ES-I3 (cell line): ENCODE data around the gene LTC4S.
"Not testable (repeated sequence)": the region's sequence is repeated elsewhere in the genome, so short reads cannot be mapped to it uniquely, and the experiment has no call there.

Experiments
- H3K36me3 ChIP-seq: 2 replicates; pipeline ENCODE4 v1.6.1; 2013; ENCODE audit warnings: mild to moderate bottlenecking, low read length, control low read depth, moderate library complexity; ENCODE audit not compliant: insufficient read depth
- H3K4me1 ChIP-seq: 2 replicates; pipeline ENCODE4 v1.6.1; 2013; ENCODE audit warnings: mild to moderate bottlenecking, control low read depth, low read length; ENCODE audit not compliant: insufficient read depth
- H3K9ac ChIP-seq: 2 replicates; pipeline ENCODE4 v1.6.1; 2013; ENCODE audit warnings: low read depth, mild to moderate bottlenecking, low read length, moderate library complexity
- H3K9me3 ChIP-seq: 2 replicates; pipeline ENCODE4 v1.6.1; 2013; ENCODE audit warnings: mild to moderate bottlenecking, low read length, moderate library complexity; ENCODE audit not compliant: control insufficient read depth, insufficient read depth

The LTC4S gene

DNA sequence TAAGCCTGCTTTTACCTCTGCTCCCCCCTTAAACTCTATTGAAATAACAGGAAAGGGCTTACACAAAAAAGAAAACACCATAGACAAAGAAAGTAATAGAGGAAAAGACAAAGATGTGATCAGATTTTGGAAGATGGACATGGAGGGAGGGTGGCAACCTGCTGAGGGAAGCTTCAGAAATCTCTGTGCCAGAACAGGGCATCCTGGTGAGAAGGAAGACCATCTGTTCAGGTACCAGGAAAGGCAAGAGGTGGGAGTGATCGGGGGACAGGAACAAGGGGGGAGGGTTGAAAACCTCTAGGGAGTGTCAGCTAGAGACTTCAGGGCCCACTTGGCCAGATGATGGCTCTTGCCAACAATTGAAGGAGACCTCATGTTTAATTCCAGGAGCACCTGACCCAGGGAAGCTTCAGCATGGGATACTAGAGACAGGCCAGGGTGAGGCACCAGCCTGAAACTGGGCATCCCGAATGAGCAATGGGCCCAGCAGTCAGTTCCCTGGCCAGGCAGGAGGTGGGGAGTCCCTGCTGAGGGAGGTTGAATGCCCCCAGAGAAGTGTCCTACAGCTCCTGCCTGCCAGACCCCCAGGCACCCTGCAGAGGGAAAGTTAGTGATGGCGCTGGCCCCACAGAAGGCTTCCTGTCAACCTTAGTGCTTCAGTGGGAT is 35.1 kb downstream of the LTC4S start:
- Histone ChIP-seq H3K9me3 (no peaks in the 10 kb centered on the region), H3K9ac (no peak overlapping the region), H3K4me1 (peaks cover 8% of the 10 kb centered on the region; the same call in 1 of the 2 replicates), H3K36me3 (peaks cover 68% of the 10 kb centered on the region)

DNA sequence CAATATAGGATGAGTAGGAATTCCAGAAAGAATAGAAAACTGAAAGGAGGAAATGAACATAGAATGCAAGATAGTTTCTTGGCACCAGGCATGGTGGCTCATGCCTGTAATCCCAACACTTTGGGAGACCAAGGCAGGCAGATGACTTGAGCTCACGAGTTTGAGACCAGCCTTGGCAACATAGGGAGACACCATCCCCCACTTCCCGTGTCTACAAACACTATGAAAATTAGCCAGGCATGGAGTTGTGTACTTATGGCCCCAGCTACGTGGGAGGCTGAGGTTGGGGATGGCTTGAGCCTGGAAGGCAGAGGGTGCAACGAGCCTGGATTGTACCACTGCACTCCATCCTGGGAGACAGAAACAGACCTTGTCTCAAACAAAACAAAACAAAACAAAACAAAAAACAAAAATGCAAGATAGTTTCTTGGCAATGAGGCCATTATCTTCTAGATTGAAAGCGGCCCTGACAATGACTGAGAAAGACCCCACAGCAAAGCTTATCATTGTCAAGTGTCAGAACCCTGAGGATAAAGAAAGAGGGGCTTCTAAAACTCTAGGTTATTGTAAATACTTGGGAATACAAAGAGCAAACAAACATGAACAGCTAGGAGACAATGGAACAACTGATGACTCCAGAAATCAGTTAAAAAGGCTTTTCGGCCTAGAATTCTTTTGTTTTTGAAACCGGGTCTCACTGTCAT is 36.1 kb downstream of the LTC4S start:
- Histone ChIP-seq H3K36me3 (peaks cover 60% of the 10 kb centered on the region), H3K9me3 (no peaks in the 10 kb centered on the region), H3K9ac (no peak overlapping the region), H3K4me1 (peaks cover 8% of the 10 kb centered on the region; the same call in 1 of the 2 replicates)

DNA sequence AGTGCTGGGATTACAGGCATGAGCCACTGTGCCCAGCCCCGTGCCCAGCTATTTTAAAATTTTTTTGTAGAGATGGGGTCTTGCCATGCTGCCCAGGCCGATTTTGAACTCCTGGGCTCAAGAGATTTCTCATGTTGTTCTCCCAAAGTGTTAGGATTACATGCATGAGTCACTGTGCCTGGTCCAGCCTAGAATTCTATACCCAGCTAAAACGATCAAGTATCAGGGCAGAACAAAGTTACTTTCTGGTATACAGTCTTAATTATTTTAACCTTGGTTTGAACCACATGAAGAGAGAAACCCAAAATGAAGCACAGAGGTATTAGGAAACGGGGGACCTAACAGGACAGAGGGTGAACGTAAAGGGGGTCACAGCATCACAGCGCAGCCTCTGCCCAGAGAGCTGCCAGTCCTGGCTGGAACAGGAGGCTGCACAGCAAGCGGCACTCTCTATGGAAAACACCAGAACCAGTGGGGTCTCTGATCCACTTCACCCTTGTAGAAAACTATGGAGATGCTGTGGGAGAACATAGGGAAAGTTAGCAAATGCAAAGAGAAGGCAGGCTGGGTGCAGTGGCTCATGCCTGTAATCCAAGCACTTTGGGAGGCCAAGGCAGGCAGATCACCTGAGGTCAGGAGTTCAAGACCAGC is 37.2 kb downstream of the LTC4S start:
- peaks cover 8% of the 10 kb centered on the region; the same call in 1 of the 2 replicates for H3K4me1 ChIP-seq
- peaks cover 51% of the 10 kb centered on the region for H3K36me3 ChIP-seq
- no peaks in the 10 kb centered on the region for H3K9me3 ChIP-seq
- H3K9ac ChIP-seq, result no peak overlapping the region

DNA sequence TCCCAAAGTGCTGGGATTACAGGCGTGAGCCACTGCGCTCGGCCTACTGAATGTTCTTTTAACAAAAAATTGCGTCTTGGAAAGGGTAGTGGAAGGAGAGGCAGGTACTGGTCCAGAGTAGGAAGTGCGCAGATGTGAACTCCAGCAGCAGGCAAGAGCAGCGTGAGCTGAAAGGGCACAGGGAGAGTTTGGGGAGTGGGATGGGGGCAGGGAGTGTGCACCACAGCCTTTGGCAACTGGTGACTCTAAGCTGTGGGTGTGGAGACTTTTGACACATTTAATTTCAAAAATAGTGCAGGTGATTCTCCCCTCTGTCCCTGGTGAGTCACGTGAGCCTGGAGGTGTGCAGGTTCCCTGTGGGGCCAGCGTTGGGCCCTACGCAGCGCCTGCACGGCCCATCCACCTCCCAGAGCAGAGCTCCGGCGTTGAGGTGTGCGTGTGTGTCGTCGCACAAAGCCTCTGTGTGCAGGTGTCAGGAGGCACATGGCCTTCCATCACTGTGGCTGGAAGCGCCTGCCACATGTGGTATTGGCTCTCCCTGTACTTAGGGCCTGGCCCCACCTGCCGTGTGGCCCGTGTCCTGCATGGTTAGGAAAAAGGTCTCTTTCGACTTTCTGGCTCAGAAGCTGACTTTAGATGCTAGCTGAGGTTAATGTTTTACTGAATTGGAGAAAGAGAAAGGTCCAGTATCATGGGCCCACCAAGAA is 38.4 kb downstream of the LTC4S start:
- H3K9ac ChIP-seq, result no peak overlapping the region
- no peaks in the 10 kb centered on the region for H3K9me3 ChIP-seq
- peaks cover 8% of the 10 kb centered on the region; the same call in 1 of the 2 replicates for H3K4me1 ChIP-seq
- H3K36me3 ChIP-seq, result peaks cover 55% of the 10 kb centered on the region

DNA sequence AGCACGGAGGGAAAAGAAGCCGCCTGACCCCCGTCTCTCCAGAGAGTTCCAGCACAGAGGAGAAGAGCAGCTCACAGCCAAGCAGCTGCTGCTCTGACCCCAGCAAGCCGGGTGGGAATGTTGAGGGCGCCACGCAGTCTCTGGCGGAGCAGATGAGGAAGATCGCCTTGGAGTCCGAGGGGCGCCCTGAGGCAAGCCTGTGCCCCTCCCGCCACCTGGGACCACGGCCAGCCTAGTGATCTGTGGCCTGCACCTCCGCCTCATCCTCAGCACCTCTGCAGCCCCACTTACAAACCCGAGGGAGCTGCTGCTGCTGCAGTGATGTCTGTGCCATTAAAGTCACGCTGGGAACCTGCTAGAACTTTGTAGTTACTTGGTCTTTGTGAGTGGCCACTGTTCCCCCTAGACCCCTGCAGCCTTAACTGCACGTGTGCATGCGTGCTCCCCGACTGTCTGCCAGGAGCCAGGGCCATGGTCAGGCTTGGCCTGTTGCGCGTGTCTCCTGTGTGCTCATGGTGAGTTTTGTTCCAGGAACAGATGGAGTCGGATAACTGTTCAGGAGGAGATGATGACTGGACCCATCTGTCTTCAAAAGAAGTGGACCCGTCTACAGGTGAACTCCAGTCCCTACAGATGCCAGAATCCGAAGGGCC is 39.4 kb downstream of the LTC4S start:
- no peaks in the 10 kb centered on the region for H3K9me3 ChIP-seq
- no peak overlapping the region for H3K9ac ChIP-seq
- H3K4me1 ChIP-seq, result peaks cover 8% of the 10 kb centered on the region; the same call in 1 of the 2 replicates
- H3K36me3 ChIP-seq, result peaks cover 52% of the 10 kb centered on the region

DNA sequence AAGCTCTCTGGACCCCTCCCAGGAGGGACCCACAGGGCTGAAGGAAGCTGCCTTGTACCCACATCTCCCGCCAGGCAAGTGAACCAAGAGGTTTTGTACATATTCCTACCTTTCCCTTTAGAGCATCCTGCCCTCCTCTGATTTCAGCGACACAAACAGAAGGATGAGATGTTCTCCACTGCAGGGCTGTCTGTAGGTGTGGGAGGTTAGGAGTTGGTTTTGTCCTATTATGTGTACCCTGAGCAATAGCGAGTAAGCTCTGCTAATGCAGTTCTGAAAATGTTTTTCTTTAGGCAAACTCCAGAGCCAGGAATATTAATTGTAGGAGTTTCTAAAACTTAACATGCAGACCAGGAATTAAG is 39.9 kb downstream of the LTC4S start:
- Histone ChIP-seq H3K9me3 (no peaks in the 10 kb centered on the region), H3K36me3 (peaks cover 49% of the 10 kb centered on the region), H3K9ac (no peak overlapping the region), H3K4me1 (peaks cover 8% of the 10 kb centered on the region; the same call in 1 of the 2 replicates)

DNA sequence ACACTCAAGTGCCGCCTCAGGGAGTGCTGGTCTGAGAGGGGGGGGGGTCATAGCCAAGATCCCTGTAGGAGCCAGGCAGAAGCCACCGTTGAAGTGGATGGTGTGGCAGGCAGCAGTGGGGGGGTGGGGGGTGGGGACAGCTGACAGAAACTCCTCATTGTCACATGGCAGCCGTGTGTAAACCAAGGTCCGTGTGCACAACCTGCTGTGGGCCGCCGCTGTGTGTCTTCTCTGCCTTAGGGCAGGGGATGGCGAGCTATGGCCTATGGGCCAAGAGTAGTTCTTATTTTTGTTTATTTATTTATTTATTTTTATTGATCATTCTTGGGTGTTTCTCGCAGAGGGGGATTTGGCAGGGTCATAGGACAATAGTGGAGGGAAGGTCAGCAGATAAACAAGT is 40.3 kb downstream of the LTC4S start:
- H3K9ac ChIP-seq, result no peak overlapping the region
- H3K9me3 ChIP-seq, result no peaks in the 10 kb centered on the region
- H3K36me3 ChIP-seq, result peaks cover 46% of the 10 kb centered on the region
- H3K4me1 ChIP-seq, result peaks cover 6% of the 10 kb centered on the region; the same call in 1 of the 2 replicates

DNA sequence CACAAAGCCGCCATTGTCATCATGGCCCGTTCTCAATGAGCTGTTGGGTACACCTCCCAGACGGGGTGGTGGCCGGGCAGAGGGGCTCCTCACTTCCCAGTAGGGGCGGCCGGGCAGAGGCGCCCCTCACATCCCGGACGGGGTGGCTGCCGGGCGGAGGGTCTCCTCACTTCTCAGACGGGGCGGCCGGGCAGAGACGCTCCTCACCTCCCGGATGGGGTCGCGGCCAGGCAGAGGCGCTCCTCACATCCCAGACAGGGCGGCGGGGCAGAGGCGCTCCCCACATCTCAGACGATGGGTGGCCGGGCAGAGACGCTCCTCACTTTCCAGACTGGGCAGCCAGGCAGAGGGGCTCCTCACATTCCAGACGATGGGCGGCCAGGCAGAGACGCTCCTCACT is 41.1 kb downstream of the LTC4S start:
- H3K36me3 ChIP-seq, result peaks cover 45% of the 10 kb centered on the region
- not testable (repeated sequence) for H3K9ac ChIP-seq, H3K4me1 ChIP-seq, H3K9me3 ChIP-seq

DNA sequence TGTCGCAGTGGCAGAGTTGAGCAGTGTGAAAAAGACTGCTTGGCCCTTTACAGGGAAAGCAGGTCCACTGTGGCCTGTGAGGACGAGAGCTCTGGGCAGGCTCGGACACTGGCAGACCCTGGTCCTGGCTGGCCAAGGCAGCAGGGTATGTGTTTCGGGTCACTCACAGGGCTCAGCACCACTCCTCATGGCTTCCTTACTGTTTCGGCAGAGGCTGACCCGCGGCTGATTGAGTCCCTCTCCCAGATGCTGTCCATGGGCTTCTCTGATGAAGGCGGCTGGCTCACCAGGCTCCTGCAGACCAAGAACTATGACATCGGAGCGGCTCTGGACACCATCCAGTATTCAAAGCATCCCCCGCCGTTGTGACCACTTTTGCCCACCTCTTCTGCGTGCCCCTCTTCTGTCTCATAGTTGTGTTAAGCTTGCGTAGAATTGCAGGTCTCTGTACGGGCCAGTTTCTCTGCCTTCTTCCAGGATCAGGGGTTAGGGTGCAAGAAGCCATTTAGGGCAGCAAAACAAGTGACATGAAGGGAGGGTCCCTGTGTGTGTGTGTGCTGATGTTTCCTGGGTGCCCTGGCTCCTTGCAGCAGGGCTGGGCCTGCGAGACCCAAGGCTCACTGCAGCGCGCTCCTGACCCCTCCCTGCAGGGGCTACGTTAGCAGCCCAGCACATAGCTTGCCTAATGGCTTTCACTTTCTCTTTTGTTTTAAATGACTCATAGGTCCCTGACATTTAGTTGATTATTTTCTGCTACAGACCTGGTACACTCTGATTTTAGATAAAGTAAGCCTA is 42.6 kb downstream of the LTC4S start:
- no peaks in the 10 kb centered on the region for H3K4me1 ChIP-seq
- peaks cover 41% of the 10 kb centered on the region for H3K36me3 ChIP-seq
- H3K9ac ChIP-seq, result no peak overlapping the region
- H3K9me3 ChIP-seq, result no peaks in the 10 kb centered on the region

DNA sequence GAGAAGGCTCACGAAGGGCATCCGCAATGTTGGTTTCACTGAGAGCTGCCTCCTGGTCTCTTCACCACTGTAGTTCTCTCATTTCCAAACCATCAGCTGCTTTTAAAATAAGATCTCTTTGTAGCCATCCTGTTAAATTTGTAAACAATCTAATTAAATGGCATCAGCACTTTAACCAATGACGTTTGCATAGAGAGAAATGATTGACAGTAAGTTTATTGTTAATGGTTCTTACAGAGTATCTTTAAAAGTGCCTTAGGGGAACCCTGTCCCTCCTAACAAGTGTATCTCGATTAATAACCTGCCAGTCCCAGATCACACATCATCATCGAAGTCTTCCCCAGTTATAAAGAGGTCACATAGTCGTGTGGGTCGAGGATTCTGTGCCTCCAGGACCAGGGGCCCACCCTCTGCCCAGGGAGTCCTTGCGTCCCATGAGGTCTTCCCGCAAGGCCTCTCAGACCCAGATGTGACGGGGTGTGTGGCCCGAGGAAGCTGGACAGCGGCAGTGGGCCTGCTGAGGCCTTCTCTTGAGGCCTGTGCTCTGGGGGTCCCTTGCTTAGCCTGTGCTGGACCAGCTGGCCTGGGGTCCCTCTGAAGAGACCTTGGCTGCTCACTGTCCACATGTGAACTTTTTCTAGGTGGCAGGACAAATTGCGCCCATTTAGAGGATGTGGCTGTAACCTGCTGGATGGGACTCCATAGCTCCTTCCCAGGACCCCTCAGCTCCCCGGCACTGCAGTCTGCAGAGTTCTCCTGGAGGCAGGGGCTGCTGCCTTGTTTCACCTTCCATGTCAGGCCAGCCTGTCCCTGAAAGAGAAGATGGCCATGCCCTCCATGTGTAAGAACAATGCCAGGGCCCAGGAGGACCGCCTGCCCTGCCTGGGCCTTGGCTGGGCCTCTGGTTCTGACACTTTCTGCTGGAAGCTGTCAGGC is 43.6 kb downstream of the LTC4S start:
- no peak overlapping the region for H3K9ac ChIP-seq
- H3K9me3 ChIP-seq, result no peaks in the 10 kb centered on the region
- no peaks in the 10 kb centered on the region for H3K4me1 ChIP-seq
- peaks cover 37% of the 10 kb centered on the region for H3K36me3 ChIP-seq

DNA sequence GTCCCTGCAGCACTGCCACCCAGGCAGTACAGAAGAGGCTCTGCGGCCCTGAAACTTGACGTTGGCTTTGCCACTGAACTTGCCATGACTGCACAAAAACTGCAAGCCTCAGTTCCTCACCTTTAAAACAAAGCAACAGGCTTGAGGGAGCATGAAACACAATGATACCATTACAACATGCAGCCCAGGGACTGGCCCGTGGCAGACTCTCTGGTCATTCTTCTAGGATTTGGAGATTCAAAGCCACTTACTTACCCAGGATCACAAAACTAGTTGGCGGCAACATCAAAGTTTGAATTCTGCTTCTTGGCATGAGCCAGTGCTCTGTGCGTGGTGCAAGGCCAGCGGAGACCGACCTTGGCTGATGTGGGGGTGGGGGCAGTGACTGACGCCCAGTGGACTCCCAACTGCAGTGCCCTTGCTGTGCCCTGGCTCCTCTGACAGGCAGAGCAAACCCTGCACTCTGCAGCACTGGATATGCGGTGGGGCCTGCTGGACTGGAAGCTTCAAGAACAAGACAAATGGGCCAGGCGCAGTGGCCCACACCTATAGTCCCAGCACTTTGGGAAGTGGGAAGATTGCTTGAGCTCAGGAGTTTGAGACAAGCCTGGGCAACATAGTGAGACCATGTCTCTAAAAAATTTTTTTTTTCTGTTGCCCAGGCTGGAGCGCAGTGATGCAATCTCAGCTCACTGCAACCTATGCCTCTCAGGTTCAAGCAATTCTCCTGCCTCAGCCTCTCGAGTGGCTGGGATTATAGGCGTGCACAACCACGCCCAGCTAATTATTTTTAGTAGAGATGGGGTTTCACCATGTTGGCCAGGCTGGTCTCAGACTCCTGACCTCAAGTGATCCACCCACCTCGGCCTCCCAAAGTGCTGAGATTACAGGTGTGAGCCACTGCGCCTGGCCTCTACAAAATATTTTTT is 45.8 kb downstream of the LTC4S start:
- Histone ChIP-seq H3K4me1 (no peaks in the 10 kb centered on the region), H3K9ac (no peak overlapping the region), H3K36me3 (peaks cover 28% of the 10 kb centered on the region), H3K9me3 (peaks cover 3% of the 10 kb centered on the region; the same call in 1 of the 2 replicates)

DNA sequence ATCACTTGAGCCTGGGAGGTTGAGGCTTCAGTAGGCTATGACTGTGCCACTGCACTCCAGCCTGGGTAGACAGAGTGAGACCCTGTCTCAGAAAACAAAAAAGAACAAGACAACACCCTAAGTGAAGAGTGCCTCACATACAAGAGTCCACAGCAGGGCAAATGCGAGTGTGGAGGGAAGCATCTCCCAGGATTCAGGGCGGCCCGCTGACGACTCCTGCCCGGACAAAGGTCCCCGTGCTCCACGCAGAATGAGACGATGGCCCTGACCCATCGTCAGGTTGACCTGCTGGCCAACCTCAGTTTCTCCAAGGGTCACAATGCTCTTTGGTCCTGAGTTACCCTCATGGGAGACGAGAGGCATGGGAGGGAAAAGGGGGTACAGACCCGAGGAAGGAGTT is 46.5 kb downstream of the LTC4S start:
- no peak overlapping the region for H3K9ac ChIP-seq
- peaks cover 28% of the 10 kb centered on the region for H3K36me3 ChIP-seq
- H3K9me3 ChIP-seq, result peaks cover 6% of the 10 kb centered on the region; the same call in 1 of the 2 replicates
- no peaks in the 10 kb centered on the region for H3K4me1 ChIP-seq
